Measurements from ENCODE around the gene SUMO3. TPM values are rescaled to one million over a fixed set of nuclear protein-coding genes. Genes with fewer than 3 reads are reported as not detected.

Gene SUMO3
- total and polyA plus RNA-seq, 2 experiments from 2014 or later: 90.8 to 103 TPM

DNA sequence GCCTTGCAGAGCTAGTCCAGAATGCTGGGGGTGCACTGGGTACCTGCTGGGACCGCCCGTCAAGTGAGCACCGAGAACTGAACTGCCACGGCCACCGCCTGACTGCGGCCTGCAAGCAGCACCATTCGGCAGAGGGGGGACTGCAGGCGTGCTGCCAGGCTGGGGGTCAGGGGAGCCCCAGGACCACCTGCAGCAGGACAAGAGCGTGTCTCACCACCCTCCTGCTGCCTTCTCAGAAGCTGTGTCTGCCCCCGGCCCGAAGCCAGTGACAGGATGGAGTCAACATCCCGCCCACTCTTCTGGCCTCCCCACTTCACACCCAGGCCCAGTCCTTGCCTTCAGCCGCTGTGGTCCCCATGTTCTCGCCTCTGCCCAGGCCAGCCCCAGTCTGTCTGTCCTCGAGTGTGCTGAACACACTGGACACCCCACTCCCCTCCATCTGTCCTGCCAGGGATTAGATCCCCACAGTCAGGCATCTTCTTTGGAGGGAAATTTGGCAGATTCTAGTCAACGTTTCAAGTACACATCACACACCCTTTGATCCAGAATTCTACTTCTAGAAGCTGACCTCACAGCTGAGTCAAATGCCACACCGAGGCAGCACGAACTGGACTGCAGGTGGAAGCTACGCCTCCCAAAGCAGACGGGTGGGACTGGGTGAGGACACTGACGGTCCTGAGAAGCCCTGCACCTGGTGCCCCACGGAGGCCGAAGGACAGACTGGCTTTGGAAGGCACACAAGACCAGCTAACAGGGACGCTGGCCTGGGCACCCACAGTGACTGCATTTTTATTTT, 29.6 kb upstream of the SUMO3 start:
- Mint-ChIP-seq H3K36me3 (ENCODE audit: low read depth) (peaks cover 32% of the 10 kb centered on the region), H3K9me3 (no peaks in the 10 kb centered on the region; the same call in 2 of the 3 replicates), H3K4me1 (peaks cover 13% of the 10 kb centered on the region), H3K27ac (no peak overlapping the region), H3K27me3 (ENCODE audit: insufficient read depth, low read depth, poor library complexity) (peaks cover 16% of the 10 kb centered on the region), H3K4me3 (no peak overlapping the region)
- TF ChIP-seq EZH2 (IDR thresholded peaks at IDR 0.05; ENCODE audit: low read depth, unreplicated experiment) (no peak), REST (IDR thresholded peaks at IDR 0.05; ENCODE audit: unreplicated experiment) (no peak), ZNF331 (CRISPR knock-in tag; IDR thresholded peaks at IDR 0.05; ENCODE audit: low read depth) (no peak)
- TF ChIP-seq, protein P1, sequence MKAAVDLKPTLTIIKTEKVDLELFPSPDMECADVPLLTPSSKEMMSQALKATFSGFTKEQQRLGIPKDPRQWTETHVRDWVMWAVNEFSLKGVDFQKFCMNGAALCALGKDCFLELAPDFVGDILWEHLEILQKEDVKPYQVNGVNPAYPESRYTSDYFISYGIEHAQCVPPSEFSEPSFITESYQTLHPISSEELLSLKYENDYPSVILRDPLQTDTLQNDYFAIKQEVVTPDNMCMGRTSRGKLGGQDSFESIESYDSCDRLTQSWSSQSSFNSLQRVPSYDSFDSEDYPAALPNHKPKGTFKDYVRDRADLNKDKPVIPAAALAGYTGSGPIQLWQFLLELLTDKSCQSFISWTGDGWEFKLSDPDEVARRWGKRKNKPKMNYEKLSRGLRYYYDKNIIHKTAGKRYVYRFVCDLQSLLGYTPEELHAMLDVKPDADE (IDR thresholded peaks at IDR 0.05): no peak
- TF ChIP-seq, protein P2, sequence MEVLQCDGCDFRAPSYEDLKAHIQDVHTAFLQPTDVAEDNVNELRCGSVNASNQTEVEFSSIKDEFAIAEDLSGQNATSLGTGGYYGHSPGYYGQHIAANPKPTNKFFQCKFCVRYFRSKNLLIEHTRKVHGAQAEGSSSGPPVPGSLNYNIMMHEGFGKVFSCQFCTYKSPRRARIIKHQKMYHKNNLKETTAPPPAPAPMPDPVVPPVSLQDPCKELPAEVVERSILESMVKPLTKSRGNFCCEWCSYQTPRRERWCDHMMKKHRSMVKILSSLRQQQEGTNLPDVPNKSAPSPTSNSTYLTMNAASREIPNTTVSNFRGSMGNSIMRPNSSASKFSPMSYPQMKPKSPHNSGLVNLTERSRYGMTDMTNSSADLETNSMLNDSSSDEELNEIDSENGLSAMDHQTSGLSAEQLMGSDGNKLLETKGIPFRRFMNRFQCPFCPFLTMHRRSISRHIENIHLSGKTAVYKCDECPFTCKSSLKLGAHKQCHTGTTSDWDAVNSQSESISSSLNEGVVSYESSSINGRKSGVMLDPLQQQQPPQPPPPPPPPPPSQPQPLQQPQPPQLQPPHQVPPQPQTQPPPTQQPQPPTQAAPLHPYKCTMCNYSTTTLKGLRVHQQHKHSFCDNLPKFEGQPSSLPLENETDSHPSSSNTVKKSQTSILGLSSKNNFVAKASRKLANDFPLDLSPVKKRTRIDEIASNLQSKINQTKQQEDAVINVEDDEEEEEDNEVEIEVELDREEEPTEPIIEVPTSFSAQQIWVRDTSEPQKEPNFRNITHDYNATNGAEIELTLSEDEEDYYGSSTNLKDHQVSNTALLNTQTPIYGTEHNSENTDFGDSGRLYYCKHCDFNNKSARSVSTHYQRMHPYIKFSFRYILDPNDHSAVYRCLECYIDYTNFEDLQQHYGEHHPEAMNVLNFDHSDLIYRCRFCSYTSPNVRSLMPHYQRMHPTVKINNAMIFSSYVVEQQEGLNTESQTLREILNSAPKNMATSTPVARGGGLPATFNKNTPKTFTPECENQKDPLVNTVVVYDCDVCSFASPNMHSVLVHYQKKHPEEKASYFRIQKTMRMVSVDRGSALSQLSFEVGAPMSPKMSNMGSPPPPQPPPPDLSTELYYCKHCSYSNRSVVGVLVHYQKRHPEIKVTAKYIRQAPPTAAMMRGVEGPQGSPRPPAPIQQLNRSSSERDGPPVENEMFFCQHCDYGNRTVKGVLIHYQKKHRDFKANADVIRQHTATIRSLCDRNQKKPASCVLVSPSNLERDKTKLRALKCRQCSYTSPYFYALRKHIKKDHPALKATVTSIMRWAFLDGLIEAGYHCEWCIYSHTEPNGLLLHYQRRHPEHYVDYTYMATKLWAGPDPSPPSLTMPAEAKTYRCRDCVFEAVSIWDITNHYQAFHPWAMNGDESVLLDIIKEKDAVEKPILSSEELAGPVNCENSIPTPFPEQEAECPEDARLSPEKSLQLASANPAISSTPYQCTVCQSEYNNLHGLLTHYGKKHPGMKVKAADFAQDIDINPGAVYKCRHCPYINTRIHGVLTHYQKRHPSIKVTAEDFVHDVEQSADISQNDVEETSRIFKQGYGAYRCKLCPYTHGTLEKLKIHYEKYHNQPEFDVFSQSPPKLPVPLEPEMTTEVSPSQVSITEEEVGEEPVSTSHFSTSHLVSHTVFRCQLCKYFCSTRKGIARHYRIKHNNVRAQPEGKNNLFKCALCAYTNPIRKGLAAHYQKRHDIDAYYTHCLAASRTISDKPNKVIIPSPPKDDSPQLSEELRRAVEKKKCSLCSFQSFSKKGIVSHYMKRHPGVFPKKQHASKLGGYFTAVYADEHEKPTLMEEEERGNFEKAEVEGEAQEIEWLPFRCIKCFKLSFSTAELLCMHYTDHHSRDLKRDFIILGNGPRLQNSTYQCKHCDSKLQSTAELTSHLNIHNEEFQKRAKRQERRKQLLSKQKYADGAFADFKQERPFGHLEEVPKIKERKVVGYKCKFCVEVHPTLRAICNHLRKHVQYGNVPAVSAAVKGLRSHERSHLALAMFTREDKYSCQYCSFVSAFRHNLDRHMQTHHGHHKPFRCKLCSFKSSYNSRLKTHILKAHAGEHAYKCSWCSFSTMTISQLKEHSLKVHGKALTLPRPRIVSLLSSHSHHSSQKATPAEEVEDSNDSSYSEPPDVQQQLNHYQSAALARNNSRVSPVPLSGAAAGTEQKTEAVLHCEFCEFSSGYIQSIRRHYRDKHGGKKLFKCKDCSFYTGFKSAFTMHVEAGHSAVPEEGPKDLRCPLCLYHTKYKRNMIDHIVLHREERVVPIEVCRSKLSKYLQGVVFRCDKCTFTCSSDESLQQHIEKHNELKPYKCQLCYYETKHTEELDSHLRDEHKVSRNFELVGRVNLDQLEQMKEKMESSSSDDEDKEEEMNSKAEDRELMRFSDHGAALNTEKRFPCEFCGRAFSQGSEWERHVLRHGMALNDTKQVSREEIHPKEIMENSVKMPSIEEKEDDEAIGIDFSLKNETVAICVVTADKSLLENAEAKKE (CRISPR knock-in tag; IDR thresholded peaks at IDR 0.05): no peak
- H3K4me2 ChIP-seq: no peak overlapping the region
- no peaks in the 10 kb centered on the region for H3K9me2 ChIP-seq (ENCODE audit: insufficient read depth)
- ATAC-seq (no peak), DNase-seq (ENCODE audit: low spot score) (no peak)
- H2AFZ ChIP-seq: no peak overlapping the region
- H3K27ac ChIP-seq (ENCODE audit: low read depth): no peak overlapping the region
- H4K20me1 ChIP-seq (replicated peaks; ENCODE audit: insufficient read depth): no peaks in the 10 kb centered on the region; the same call in 1 of the 2 replicates
- no peaks in the 10 kb centered on the region for H3K27me3 ChIP-seq (ENCODE audit: insufficient read depth)
- 0 out of 2 replicates have a peak, but pooled peaks cover 26% of the 10 kb centered on the region for H3K36me3 ChIP-seq (ENCODE audit: insufficient read depth)
- peaks cover 3% of the 10 kb centered on the region; the same call in 1 of the 2 replicates for H3K79me2 ChIP-seq (replicated peaks; ENCODE audit: insufficient read depth)
- peaks cover 3% of the 10 kb centered on the region; the same call in 1 of the 2 replicates for H3F3A ChIP-seq (replicated peaks; ENCODE audit: low read depth)
- H3K4me3 ChIP-seq: no peak overlapping the region
- peaks cover 11% of the 10 kb centered on the region for H3K4me1 ChIP-seq (ENCODE audit: insufficient read depth)
